ENCODE measurements around the gene SLC36A4. TPM values are rescaled to one million over a fixed set of nuclear protein-coding genes. Genes with fewer than 3 reads are reported as not detected.

Gene SLC36A4
- total RNA-seq, 2 donors from 2014 or later: 9.5 to 15.1 TPM

GRCh38 chr11:93143800-93144199, 54.0 kb downstream of the SLC36A4 start:
- intact Hi-C loops (cut with DNase I): no loop called here
- H3K36me3 ChIP-seq: no peaks in the 10 kb centered on the region
- H3K27me3 ChIP-seq: no peaks in the 10 kb centered on the region
- TF ChIP-seq CTCF (IDR thresholded peaks at IDR 0.05): no peak
- no peak overlapping the region for H3K27ac ChIP-seq
- no peak for DNase-seq
- H3K9ac ChIP-seq (ENCODE audit: low read depth in 2 of 2, low read length in 2 of 2): no peak overlapping the region
- H3K4me1 ChIP-seq: no peaks in the 10 kb centered on the region
- no peaks in the 10 kb centered on the region for H3K9me3 ChIP-seq
- no peak overlapping the region for H3K4me3 ChIP-seq

- H3K4me3 ChIP-seq: no peak overlapping the region
- no peak for DNase-seq
- no peak for TF ChIP-seq CTCF (IDR thresholded peaks at IDR 0.05)
- H3K27me3 ChIP-seq: no peaks in the 10 kb centered on the region
- H3K36me3 ChIP-seq: no peaks in the 10 kb centered on the region
- no peak overlapping the region for H3K27ac ChIP-seq
- no peak overlapping the region for H3K9ac ChIP-seq (ENCODE audit: low read depth in 2 of 2, low read length in 2 of 2)
- intact Hi-C loops (cut with DNase I): no loop called here
- no peaks in the 10 kb centered on the region for H3K9me3 ChIP-seq
- H3K4me1 ChIP-seq: no peaks in the 10 kb centered on the region
Observed at GRCh38 chr11:93143186-93143585, 54.6 kb downstream of the SLC36A4 start.

GRCh38 chr11:93133488-93134109, 64.2 kb downstream of the SLC36A4 start:
- TF ChIP-seq CTCF (IDR thresholded peaks at IDR 0.05): no peak
- intact Hi-C loops (cut with DNase I): no loop called here
- no peaks in the 10 kb centered on the region for H3K27me3 ChIP-seq
- no peaks in the 10 kb centered on the region for H3K36me3 ChIP-seq
- H3K9ac ChIP-seq (ENCODE audit: low read depth in 2 of 2, low read length in 2 of 2): no peak overlapping the region
- H3K9me3 ChIP-seq: no peaks in the 10 kb centered on the region
- H3K4me1 ChIP-seq: no peaks in the 10 kb centered on the region
- no peak overlapping the region for H3K27ac ChIP-seq
- H3K4me3 ChIP-seq: no peak overlapping the region
- no peak for DNase-seq

- Histone ChIP-seq H3K4me3 (no peak overlapping the region), H3K27me3 (no peaks in the 10 kb centered on the region), H3K9ac (ENCODE audit: low read depth in 2 of 2, low read length in 2 of 2) (no peak overlapping the region), H3K4me1 (no peaks in the 10 kb centered on the region), H3K36me3 (no peaks in the 10 kb centered on the region), H3K27ac (no peak overlapping the region), H3K9me3 (no peaks in the 10 kb centered on the region)
- TF ChIP-seq CTCF (IDR thresholded peaks at IDR 0.05): no peak
- DNase-seq: no peak
- intact Hi-C loops (cut with DNase I): no loop called here
Observed at GRCh38 chr11:93132836-93133235, 65.0 kb downstream of the SLC36A4 start.

- Histone ChIP-seq H3K4me1 (no peaks in the 10 kb centered on the region), H3K27ac (no peak overlapping the region), H3K9me3 (no peaks in the 10 kb centered on the region), H3K27me3 (no peaks in the 10 kb centered on the region), H3K9ac (ENCODE audit: low read depth in 2 of 2, low read length in 2 of 2) (no peak overlapping the region), H3K4me3 (no peak overlapping the region), H3K36me3 (no peaks in the 10 kb centered on the region)
- TF ChIP-seq CTCF (IDR thresholded peaks at IDR 0.05): no peak
- intact Hi-C loops (cut with DNase I): no loop called here
- no peak for DNase-seq
Observed at GRCh38 chr11:93131709-93132108, 66.1 kb downstream of the SLC36A4 start.

Data from colonic mucosa (tissue), 4 donors.